NT2/D1 (cell line): Measurements from ENCODE around the gene AURKAIP1.

Experiments used
- DNase-seq: peaks from one replicate; pipeline ENCODE4 v3.0.0-alpha.2; 2011; ENCODE audit warnings: low read depth, low spot score
- H3K27me3 ChIP-seq: 2 replicates; pipeline ENCODE4 v1.6.0; 2011; ENCODE audit warnings: mild to moderate bottlenecking; ENCODE audit not compliant: insufficient read length, insufficient read depth
- H3K36me3 ChIP-seq: 2 replicates; pipeline ENCODE4 v1.6.1; 2011; ENCODE audit warnings: mild to moderate bottlenecking, low read length, mixed read lengths; ENCODE audit not compliant: insufficient read depth, insufficient read length
- H3K4me1 ChIP-seq: 2 replicates; pipeline ENCODE4 v1.5.1; 2011; ENCODE audit not compliant: insufficient read depth, insufficient read length
- H3K4me3 ChIP-seq: 2 replicates; pipeline ENCODE4 v1.5.1; 2011; ENCODE audit warnings: low read depth; ENCODE audit not compliant: insufficient read length
- H3K9ac ChIP-seq: 2 replicates; pipeline ENCODE4 v1.6.0; 2011; ENCODE audit warnings: low read depth; ENCODE audit not compliant: insufficient read length
- H3K9me3 ChIP-seq: 2 replicates; pipeline ENCODE4 v1.5.1; 2011; ENCODE audit warnings: mild to moderate bottlenecking, low read length; ENCODE audit not compliant: insufficient read depth
- SUZ12 ChIP-seq: IDR thresholded peaks from 2 replicates; pipeline ENCODE4 v1.6.1; 2011; ENCODE audit not compliant: insufficient read length, insufficient read depth; ENCODE audit errors: extremely low read depth
- YY1 ChIP-seq: IDR thresholded peaks from 2 replicates; pipeline ENCODE4 v1.6.1; 2011; ENCODE audit not compliant: insufficient read length, insufficient read depth
- ZNF274 ChIP-seq: IDR thresholded peaks from 2 replicates; pipeline ENCODE4 v1.6.1; 2011; ENCODE audit warnings: mild to moderate bottlenecking, low read depth, low read length

AURKAIP1 gene

DNA sequence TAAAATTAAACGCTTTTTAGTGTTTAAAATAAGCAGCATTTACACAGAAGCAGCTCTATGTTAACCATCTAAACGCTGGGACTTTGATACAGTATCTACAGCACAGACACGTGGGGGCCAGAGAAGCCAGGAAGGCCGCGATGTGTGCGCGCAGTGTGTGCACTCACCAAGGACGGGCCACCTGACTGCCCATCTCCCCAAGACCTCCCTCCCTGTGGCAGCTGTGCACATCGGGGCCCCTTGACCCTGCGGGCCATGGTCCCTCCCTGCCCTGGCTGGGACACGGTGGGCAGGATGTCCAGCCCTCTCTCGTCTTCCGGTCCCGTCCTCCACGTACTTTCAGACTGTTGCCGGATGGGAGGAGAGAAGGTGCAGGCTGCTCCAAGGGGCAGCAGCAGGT, 39.7 kb downstream of the AURKAIP1 start:
- no peak overlapping the region for H3K9ac ChIP-seq
- no peaks in the 10 kb centered on the region for H3K9me3 ChIP-seq
- no peak overlapping the region for H3K4me3 ChIP-seq
- DNase-seq = no peak
- H3K27me3 ChIP-seq = no peaks in the 10 kb centered on the region
- H3K36me3 ChIP-seq = peaks cover 37% of the 10 kb centered on the region
- TF ChIP-seq YY1 (no peak), ZNF274 (no peak), SUZ12 (no peak)
- peaks cover 1% of the 10 kb centered on the region for H3K4me1 ChIP-seq

GRCh38 chr1:1334835-1335234, 40.2 kb downstream of the AURKAIP1 start:
- peaks cover 33% of the 10 kb centered on the region for H3K36me3 ChIP-seq
- H3K9ac ChIP-seq = no peak overlapping the region
- peaks cover 4% of the 10 kb centered on the region for H3K4me1 ChIP-seq
- no peaks in the 10 kb centered on the region for H3K27me3 ChIP-seq
- no peaks in the 10 kb centered on the region for H3K9me3 ChIP-seq
- no peak overlapping the region for H3K4me3 ChIP-seq
- no peak for DNase-seq
- no peak for TF ChIP-seq ZNF274
- no peak for TF ChIP-seq YY1
- no peak for TF ChIP-seq SUZ12

DNA sequence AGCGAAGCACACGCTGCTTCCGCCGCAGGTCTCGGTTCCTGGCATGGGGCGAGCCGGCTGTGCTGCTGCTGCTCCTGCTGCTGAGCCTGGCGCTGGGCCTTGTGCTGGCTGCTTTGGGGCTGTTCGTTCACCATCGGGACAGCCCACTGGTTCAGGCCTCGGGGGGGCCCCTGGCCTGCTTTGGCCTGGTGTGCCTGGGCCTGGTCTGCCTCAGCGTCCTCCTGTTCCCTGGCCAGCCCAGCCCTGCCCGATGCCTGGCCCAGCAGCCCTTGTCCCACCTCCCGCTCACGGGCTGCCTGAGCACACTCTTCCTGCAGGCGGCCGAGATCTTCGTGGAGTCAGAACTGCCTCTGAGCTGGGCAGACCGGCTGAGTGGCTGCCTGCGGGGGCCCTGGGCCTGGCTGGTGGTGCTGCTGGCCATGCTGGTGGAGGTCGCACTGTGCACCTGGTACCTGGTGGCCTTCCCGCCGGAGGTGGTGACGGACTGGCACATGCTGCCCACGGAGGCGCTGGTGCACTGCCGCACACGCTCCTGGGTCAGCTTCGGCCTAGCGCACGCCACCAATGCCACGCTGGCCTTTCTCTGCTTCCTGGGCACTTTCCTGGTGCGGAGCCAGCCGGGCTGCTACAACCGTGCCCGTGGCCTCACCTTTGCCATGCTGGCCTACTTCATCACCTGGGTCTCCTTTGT, 41.3 kb downstream of the AURKAIP1 start:
- Histone ChIP-seq H3K9ac (no peak overlapping the region), H3K4me1 (peaks cover 4% of the 10 kb centered on the region)
- TF ChIP-seq SUZ12 (no peak), YY1 (no peak), ZNF274 (no peak)

DNA sequence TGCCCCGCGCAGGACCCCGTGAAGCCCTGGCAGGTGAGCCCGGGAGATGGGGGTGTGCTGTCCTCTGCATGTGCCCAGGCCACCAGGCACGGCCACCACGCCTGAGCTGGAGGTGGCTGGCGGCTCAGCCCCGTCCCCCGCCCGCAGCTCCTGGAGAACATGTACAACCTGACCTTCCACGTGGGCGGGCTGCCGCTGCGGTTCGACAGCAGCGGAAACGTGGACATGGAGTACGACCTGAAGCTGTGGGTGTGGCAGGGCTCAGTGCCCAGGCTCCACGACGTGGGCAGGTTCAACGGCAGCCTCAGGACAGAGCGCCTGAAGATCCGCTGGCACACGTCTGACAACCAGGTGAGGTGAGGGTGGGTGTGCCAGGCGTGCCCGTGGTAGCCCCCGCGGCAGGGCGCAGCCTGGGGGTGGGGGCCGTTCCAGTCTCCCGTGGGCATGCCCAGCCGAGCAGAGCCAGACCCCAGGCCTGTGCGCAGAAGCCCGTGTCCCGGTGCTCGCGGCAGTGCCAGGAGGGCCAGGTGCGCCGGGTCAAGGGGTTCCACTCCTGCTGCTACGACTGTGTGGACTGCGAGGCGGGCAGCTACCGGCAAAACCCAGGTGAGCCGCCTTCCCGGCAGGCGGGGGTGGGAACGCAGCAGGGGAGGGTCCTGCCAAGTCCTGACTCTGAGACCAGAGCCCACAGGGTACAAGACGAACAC, 42.1 kb downstream of the AURKAIP1 start:
- H3K4me3 ChIP-seq = no peak overlapping the region
- TF ChIP-seq YY1 = no peak
- TF ChIP-seq SUZ12 = no peak
- no peak for TF ChIP-seq ZNF274
- DNase-seq = no peak
- peaks cover 27% of the 10 kb centered on the region for H3K36me3 ChIP-seq
- H3K4me1 ChIP-seq = peaks cover 4% of the 10 kb centered on the region
- no peak overlapping the region for H3K9ac ChIP-seq
- H3K9me3 ChIP-seq = no peaks in the 10 kb centered on the region
- H3K27me3 ChIP-seq = no peaks in the 10 kb centered on the region

More for the DNA sequence above, 41.3 kb downstream of the AURKAIP1 start:
- peaks cover 28% of the 10 kb centered on the region for H3K36me3 ChIP-seq
- H3K9me3 ChIP-seq = no peaks in the 10 kb centered on the region
- no peak for DNase-seq
- no peak overlapping the region for H3K4me3 ChIP-seq
- H3K27me3 ChIP-seq = no peaks in the 10 kb centered on the region

GRCh38 chr1:1332031-1332755, 42.8 kb downstream of the AURKAIP1 start:
- DNase-seq = no peak
- Histone ChIP-seq H3K4me3 (no peak overlapping the region), H3K4me1 (peaks cover 4% of the 10 kb centered on the region), H3K36me3 (peaks cover 29% of the 10 kb centered on the region), H3K27me3 (no peaks in the 10 kb centered on the region), H3K9me3 (no peaks in the 10 kb centered on the region), H3K9ac (no peak overlapping the region)
- no peak for TF ChIP-seq SUZ12
- TF ChIP-seq ZNF274 = no peak
- TF ChIP-seq YY1 = no peak

DNA sequence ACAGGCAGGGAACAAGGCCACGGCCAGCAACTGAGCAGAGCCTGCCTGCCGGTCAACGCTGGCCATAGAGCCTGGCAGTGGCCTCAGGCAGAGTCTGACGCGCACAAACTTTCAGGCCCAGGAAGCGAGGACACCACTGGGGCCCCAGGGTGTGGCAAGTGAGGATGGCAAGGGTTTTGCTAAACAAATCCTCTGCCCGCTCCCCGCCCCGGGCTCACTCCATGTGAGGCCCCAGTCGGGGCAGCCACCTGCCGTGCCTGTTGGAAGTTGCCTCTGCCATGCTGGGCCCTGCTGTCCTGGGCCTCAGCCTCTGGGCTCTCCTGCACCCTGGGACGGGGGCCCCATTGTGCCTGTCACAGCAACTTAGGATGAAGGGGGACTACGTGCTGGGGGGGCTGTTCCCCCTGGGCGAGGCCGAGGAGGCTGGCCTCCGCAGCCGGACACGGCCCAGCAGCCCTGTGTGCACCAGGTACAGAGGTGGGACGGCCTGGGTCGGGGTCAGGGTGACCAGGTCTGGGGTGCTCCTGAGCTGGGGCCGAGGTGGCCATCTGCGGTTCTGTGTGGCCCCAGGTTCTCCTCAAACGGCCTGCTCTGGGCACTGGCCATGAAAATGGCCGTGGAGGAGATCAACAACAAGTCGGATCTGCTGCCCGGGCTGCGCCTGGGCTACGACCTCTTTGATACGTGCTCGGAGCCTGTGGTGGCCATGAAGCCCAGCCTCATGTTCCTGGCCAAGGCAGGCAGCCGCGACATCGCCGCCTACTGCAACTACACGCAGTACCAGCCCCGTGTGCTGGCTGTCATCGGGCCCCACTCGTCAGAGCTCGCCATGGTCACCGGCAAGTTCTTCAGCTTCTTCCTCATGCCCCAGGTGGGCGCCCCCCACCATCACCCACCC, 43.7 kb downstream of the AURKAIP1 start, which contains the start of gene TAS1R3:
TAS1R3 (plus strand) TSS at position 213 of the 898 bp plus-strand sequence; CDS start at position 279, 66 bp downstream.
- DNase-seq = no peak
- H3K27me3 ChIP-seq = no peaks in the 10 kb centered on the region
- no peaks in the 10 kb centered on the region for H3K9me3 ChIP-seq
- peaks cover 4% of the 10 kb centered on the region for H3K4me1 ChIP-seq
- H3K4me3 ChIP-seq = no peak within 1 kb of the TSS
- peaks cover 22% of the 10 kb centered on the region for H3K36me3 ChIP-seq
- TF ChIP-seq ZNF274 = no peak
- no peak for TF ChIP-seq SUZ12
- TF ChIP-seq YY1 = no peak
- H3K9ac ChIP-seq = no peak within 1 kb of the TSS
